HG03196 (cell line): ENCODE results near the gene MECR.

Experiments used
- ATAC-seq: cut with Tn5 transposase; IDR thresholded peaks from one replicate; pipeline ENCODE4 v1.9.1; 2021; ENCODE audit not compliant: unreplicated experiment

MECR gene

DNA sequence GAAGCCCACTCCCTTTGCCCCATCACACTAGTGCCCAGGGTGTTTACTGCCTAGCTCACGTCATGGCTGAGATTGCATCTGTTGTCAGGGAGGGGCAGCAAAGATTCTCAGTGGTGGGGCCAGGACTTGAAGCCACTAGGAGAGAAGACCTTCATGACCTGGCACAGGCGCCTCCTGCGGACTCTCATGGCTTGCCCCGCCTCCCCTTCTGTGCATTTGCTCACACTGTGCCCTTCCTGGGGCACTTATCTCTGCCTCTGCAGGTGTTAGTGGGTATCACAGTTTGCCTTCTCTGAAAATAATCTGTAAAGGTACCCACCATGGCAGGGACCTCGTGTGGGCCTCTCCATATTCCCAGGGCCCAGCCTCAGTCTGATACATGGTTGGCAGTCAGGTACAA, 25.7 kb upstream of the MECR start:
- ATAC-seq, result no peak

DNA sequence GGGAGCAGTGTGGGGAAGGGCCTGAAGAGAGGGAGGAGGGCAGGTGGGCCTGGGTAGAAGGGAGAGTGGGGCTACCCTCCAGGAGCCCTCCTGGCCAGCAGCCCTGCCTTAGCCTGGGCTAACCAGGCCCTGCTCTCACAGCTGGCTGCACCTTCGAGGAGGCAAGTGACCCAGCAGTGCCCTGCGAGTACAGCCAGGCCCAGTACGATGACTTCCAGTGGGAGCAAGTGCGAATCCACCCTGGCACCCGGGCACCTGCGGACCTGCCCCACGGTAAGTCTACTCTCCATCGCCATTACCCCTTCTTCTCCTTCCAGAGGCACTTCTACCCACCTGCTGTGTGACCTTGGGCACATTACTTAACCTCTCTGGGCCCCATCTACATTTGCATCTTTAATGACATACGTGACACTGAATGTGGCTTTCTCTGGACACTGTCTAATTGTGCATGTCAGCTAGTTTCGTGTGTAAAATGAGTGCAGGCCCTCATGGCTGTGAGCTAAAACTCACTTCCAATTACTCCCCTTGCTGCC, 24.5 kb upstream of the MECR start:
- no peak for ATAC-seq

DNA sequence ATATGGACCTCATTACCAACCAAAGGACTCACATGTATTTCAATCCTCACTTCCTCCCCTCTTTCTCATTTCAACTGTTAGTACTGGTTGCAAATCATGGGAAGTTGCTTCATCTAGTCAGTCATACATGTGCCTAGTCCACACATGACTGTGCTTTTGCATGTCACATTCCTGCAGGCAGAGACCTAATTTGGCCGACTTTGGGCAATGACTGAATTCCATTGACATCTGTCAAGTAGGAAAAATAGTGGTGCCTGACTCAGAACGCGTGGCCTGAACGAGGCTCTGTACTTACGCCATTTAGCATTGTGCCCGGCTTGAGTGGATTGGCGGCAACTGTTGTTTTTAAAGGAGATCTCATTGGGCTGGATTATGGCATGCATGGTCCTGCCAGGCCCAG, 23.6 kb upstream of the MECR start:
- no peak for ATAC-seq

DNA sequence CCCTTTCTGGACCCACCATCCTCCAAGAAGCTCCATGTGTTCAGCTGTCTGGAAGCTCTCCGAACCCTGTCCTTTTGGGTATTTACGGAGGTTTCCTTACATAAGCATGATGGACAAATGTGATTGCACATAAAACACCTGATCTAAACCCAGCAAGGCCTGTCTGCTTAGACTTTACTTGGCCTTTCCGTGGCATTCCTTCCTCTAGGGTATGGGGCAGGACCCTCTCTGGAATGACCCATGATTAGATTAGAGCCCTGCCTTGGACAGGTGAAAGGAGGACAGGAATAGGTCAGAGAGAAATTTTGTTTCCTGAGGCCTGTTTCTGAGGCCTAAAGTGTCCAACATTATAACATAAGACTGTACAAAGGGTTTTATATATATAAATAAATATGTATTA, 22.4 kb upstream of the MECR start:
- ATAC-seq, result no peak

DNA sequence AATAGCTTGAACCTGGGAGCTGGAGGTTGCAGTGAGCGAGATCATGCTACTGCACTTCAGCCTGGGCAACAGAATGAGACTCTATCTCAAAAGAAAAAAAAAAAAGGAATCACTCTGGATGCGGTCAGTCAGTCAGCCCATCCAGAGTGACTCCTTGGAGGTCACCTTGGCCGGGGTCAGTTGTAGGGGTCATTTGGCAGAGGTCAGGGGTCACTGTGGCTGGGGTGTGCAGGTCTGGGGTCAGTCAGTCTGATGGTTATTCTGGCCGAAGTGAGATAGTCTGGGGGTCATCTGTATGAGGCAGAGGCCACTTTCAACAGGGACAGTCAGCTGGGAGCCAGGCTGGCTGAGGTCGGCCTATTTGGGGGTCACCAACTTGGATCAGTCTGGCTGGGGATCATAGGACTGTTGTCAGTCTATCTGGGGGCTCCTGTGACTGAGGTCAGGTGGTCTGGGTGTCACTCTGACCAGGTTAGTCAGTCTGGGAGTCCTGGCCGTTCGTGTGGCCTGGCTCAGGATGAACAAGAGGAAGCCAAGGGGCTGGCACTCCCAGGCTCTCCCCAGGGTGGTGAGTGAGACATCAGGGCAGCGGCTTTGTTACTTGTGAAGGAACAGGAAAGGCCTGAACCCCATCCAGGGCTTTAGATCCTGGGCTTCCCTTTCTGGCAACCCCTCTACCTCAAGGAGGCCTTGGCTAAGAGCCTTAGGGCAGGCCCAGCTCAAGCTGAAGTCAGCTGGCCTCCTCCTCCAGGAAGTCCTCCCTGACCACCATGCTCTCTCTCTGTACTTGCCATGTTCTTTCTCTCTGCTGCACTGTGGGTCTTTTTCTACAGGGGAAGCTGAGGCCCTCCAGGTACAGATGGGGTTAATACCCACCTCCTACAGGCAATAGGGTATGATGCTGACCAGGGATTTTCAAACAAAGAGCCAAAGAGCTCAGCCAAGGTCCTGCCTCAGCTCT, 20.7 kb upstream of the MECR start:
- ATAC-seq, result no peak

DNA sequence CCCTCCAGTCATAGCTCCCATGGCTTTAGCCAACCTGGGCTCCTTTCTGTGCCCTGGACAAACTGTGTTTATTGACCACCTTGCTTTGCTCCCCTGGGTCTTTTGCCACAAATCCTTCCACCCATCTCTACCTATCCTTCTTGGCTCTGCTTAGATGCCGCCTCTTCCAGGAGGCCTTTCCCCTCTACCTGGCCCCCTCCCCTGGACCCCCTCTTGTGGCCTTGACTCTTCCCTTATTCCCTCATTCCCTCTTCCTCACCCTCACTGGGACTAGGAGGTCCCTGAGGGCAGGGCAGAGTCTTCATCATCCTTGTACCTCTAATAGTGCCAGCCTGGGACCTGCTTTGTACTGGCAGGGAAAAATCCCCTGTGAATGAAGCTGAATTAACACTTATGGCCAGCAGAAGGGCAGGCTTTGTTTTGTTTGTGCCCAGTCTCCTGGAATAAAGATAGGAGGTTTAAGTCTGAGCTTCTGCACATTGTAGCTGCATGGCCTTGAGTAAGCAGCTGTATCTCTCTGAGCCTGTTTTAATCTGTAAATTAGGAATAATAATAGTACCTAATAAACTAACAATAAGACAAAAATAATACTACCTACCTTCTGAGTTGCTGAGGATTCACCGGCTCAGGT, 19.3 kb upstream of the MECR start:
- no peak for ATAC-seq

DNA sequence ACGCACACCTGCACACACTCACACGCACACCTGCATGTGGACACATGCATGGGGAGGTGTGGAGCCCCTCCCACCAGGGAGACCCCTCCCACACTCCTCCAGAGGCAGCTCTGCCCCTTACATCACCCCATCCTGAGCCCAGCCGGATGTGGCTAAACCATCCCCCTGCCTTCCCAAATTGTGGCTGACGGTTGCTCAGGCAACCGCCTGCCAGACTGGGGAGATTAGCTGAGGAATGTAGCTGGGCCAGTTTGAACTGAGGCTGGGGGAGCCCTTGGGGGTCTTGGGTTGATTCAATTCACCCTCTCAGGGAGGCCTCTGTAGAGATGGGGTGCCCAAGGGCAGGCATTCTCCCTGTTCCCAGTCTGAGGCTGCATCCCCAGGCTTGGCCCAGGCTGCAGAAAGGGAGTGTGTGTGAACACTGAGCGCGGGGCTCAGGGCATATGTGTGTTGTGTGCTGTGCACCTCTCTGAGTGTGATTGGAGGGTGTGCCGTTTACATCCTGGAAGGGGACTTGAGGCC, 18.5 kb upstream of the MECR start:
- no peak for ATAC-seq

DNA sequence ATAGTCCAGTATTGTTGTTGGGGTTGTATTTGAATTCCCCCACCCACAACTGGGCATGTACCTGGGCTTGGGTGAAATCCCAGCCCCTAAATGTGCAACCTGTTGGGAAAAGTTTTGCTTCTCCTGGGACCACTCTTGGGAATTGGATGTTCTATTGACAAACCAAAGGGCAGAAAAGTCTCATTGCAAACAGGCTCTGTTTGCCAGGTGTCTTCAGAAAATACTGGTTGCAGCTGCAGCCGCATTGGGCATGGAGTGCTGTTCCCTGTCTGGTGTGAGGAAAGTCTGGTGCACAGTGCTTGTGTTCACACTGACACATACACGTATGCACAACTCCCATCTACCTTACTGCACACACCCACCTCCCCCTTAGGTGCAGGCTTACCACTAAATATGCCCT, 17.7 kb upstream of the MECR start:
- no peak for ATAC-seq

DNA sequence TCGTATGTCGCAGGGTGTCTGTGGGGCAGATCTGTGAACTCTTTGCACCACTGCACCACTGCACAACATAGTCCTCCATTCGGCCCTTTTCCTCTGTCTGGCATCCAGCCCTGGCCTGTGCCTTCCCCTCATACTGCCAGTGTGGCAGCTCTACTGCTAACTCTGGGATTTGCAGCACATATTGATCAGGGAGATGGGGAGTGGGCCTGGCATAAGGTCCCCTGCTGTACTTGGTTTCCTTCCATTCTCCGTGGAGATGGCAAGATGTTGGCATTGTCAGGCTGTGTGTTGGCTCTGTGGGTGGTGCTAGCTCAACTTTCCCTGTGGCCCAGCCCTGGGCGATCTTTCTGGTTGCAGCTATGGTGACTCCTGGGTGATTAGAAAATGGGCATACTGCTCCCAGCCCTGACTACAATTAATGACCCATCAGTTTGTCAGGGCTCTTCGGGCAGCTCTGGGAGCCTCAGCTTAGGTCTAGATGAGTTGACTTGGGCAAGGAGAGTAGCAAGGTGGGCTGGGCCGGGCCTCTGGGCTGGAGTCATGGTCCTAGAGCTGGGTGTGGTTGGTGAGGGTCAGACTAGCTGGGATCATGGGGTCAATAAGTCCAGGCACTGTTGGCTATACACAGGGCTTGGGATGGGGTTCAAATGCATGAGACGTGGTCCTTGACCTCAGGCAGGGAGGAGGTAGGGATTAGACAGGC, 17.0 kb upstream of the MECR start:
- ATAC-seq, result no peak

DNA sequence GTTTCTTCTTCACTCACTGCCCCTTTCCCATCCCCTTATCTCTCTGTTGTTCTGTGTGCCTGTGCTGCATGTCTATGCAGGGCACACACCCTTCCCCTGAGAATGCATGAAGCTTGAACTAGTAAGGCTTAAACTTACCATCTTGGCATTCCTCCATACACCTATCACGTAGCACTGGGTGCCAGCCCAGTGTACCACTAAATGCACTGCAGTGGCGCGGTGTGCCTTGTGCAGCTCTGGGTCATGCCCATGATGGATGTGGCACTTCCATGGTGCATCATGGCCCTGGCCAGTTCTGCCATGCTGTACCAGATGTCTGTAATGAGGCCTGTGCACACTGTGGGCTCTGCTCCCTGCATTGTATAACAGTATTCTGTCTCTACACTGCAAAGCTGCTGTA, 16.3 kb upstream of the MECR start:
- no peak for ATAC-seq

DNA sequence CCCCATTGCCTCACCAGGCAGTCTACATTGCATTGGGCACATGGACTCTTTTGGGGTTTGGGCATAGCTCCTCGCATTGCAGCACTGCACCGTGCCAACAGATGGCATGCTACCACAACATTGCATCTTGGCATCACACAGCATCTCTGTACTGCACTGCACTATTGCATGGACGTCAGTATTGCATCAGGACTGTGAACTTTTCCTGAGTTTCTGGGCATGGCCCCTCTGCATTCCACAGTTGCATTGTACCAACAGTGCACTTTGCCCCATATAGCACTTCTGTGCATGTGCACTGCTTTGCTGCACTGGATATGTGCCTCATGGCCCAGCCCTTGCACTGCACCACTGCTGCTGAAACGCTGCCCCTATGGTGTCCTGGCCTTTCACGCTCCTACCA, 15.1 kb upstream of the MECR start:
- no peak for ATAC-seq

DNA sequence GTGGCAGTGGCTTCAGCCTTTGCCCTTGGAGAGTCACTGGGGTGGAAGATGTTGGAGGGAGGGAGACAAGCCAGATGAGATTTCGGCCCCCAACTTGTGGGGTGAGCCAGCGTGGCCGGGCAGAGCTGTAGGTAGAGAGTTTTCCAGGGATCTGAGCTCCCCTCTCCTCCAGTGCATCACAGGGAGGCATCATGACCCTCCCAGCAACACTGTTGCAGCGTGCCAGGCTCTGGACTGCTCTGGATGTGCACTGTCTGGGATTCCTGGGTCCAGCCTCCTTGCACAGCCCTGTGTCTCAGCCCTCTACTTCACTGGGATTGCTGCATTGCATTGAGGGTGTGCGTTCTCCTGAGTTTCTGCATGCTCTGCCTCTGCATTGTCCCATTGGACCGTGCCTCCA, 14.5 kb upstream of the MECR start:
- no peak for ATAC-seq

DNA sequence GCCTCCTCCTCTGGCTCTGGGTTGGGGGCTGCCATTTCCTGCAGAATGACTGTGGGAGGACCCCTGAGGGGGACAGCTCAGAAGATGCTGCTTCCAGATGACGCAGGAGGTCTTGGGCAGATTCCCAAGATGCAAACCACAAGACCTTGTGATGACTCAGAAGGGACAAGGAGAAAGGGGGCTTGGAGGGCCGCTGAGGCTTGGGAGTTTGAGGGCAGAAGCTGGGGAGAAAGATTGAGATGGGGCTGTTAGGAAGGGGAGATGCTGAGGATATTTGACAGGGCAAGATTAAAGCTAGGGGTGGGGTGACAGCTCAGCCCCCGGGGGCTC, 13.1 kb upstream of the MECR start:
- ATAC-seq, result no peak

DNA sequence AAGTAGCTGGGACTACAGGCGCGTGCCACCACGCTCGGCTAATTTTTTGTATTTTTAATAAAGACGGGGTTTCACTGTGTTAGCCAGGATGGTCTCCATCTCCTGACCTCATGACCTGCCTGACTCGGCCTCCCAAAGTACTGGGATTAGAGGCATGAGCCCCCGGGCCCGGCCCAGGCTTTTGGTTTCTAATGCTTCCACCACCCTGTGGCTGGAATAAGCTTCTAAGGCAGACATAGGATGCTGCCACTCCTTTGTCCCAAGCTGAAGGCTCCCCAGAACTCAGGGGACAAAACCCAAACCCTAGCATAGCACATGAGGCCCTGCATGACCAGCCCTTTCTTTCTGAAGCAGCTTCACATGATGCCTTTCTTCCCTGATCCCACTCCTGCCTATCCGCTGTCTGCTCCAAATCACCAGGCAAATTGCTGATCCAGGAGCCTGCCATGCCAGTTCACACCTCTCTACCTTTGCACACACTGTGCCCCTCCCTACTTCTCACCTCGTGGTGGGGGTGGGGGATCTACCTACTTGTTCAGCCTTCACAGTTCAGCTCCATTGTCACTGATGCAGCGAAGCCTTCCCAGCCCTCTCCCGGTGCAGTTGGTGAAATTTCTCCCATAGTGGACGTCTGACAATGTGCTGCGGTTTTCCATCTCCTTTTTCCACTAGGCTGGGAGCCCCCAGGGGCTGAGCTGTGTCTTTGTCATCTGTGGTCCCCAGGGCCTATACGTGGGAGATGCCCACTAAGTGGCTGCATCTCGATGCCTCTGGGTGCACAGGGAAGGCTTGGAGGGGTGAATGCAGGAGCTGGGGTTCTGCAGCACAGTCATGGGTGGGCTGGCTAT, 12.5 kb upstream of the MECR start:
- no peak for ATAC-seq

DNA sequence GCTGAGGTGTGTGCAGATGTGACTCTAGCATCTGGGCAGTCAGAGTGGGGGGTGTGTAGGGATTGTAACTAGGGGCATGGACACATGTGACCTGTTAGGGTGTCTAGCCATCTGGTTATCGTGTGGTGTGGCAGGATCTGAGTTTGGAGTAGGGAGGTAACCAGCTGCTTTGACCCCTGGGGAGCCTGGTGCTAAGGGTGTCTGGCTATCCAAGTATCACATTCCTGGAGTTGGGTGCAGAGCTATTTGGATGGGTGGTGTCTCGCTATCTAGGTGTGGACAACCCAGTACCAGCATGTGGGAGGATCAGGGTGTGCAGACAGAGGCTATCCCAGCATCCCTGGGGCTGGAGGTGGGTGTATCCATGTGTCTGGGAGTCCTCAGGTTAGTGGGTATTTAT, 10.3 kb upstream of the MECR start:
- no peak for ATAC-seq

DNA sequence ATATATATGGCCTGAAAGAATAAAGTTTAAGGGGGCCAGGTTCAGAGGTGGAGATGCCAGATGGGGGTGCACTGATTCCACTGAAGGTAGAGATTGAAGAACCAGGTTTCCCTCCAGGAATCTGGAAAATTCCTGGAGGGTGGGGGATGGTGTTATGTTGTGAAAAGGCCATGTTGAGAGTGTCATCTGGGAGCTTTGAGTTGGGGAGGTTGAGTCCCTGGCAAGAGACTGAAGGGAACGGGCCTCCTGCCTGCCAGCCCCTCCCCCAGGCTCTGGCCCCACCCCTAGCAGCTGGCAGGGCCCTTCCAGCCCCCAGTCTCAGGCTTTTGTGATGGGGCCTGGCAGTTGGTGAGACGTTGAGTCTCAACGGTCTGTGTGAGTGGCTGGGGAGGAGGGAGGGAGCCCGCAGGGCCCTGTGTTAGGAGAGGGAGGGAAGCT, 9.7 kb upstream of the MECR start:
- no peak for ATAC-seq

DNA sequence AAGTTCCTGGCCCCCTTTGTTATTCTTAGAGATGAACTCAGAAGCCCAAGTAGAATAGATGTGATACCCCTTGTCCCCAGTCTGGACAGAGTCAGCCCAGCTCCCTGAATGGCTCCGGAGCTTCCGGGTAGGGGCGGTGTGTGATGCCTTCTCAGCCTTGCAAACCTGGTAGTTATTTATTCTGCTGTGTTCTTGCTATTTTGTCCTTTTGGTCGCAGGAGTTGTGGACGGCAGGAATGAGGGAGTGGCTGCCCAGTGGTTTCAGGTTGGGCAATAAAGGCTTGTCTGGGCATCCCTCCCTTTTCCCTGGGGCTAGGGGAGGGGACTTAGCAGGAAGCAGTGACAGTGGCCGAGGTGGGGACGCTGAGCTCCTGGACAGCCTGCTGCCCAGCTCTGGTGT, 8.4 kb upstream of the MECR start:
- ATAC-seq, result no peak

DNA sequence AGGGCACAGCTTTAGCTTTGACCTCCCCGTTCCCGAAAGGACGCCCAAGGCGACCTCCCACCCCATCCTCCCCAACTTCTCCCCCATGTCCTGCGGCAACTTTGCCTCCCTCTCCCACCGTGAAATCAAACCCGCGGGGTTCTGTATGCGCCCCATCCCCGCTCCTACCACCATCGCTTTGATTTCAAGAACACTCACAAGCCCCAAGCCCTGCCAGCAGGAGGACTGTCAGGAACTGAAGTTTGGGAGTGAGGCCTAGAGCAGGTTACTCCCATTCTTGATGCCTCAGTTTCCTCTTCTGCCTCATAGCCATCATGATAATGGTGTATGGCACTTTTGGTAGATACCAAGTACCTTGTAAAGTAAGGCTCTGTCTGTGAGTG, 7.9 kb upstream of the MECR start:
- ATAC-seq, result no peak

DNA sequence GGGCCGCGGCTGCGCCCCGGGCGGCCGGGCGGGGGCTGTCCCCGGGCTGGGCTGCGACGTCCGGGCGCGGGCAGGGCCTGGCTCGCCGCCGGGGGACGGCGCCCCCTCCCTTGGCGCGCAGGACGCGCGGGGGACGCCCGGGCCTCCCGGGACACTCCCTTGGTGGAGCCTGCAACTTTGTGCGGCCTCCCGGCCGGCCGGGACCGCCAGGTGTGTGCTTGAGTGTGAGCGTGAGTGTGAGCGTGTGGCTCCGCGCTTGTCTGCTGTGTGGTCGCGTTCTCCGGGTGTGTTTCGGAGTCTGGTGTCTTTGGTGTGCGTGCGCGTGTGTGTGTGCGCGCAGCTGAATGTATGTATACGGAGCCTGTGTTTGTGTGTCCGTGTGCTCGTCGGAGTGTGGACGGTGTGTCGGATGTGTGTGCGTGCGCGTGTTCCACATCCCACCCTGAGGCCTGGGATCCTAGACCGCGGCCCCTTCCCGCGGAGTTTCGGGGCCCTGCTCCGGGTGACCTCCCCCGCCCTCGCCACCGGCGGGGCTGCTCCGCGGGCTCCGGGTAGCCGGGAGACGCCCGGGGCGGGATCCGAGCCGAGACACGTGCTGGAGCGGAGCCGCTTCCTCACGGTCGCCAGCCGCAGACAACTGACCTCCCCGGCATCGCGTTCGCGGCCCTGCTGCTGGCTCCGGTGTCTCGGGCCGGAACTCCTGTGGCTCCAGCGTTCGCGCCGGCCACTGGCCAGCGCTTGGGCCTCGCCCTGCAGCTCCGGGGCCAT, 7.3 kb upstream of the MECR start:
- ATAC-seq, result no peak
